ENCODE measurements around the gene TMEM244. TPM values are rescaled to one million over a fixed set of nuclear protein-coding genes. Genes with fewer than 3 reads are reported as not detected.

The TMEM244 gene
- total RNA-seq, 1 donor from 2014 or later = not detected

GRCh38 chr6:129790785-129791184, 70.3 kb downstream of the TMEM244 start:
- no peak for DNase-seq (ENCODE audit: low spot score in 2 of 2, unreplicated experiment in 2 of 2)
- H3K9me3 Mint-ChIP-seq = peaks cover 9% of the 10 kb centered on the region
- peaks cover 18% of the 10 kb centered on the region for H3K27me3 Mint-ChIP-seq (ENCODE audit: low read depth)
- no peak overlapping the region for H3K27ac Mint-ChIP-seq
- no peak overlapping the region for H3K4me3 Mint-ChIP-seq
- no peak for TF ChIP-seq CTCF (IDR thresholded peaks at IDR 0.05; ENCODE audit: unreplicated experiment)
- H3K36me3 Mint-ChIP-seq = no peaks in the 10 kb centered on the region
- H3K4me1 Mint-ChIP-seq = peaks cover 9% of the 10 kb centered on the region

GRCh38 chr6:129789974-129790373, 71.1 kb downstream of the TMEM244 start:
- no peak for TF ChIP-seq CTCF (IDR thresholded peaks at IDR 0.05; ENCODE audit: unreplicated experiment)
- peaks cover 9% of the 10 kb centered on the region for H3K9me3 Mint-ChIP-seq
- no peak overlapping the region for H3K27ac Mint-ChIP-seq
- DNase-seq (ENCODE audit: low spot score in 2 of 2, unreplicated experiment in 2 of 2) = no peak
- H3K4me1 Mint-ChIP-seq = peaks cover 17% of the 10 kb centered on the region
- H3K36me3 Mint-ChIP-seq = no peaks in the 10 kb centered on the region
- peaks cover 10% of the 10 kb centered on the region for H3K27me3 Mint-ChIP-seq (ENCODE audit: low read depth)
- H3K4me3 Mint-ChIP-seq = no peak overlapping the region

GRCh38 chr6:129787816-129788215, 73.3 kb downstream of the TMEM244 start:
- Mint-ChIP-seq H3K27ac (no peak overlapping the region), H3K4me3 (no peak overlapping the region), H3K27me3 (ENCODE audit: low read depth) (no peaks in the 10 kb centered on the region), H3K4me1 (peaks cover 18% of the 10 kb centered on the region), H3K36me3 (no peaks in the 10 kb centered on the region), H3K9me3 (peaks cover 14% of the 10 kb centered on the region)
- DNase-seq (ENCODE audit: low spot score in 2 of 2, unreplicated experiment in 2 of 2) = no peak
- no peak for TF ChIP-seq CTCF (IDR thresholded peaks at IDR 0.05; ENCODE audit: unreplicated experiment)

- Mint-ChIP-seq H3K27ac (no peak overlapping the region), H3K36me3 (no peaks in the 10 kb centered on the region), H3K27me3 (ENCODE audit: low read depth) (no peaks in the 10 kb centered on the region), H3K4me1 (peaks cover 15% of the 10 kb centered on the region), H3K4me3 (no peak overlapping the region), H3K9me3 (peaks cover 15% of the 10 kb centered on the region)
- TF ChIP-seq CTCF (IDR thresholded peaks at IDR 0.05; ENCODE audit: unreplicated experiment) = no peak
- no peak for DNase-seq (ENCODE audit: low spot score in 2 of 2, unreplicated experiment in 2 of 2)
These were observed 74.6 kb downstream of the TMEM244 start for GRCh38 chr6:129786548-129786947.

GRCh38 chr6:129785756-129786135, 75.4 kb downstream of the TMEM244 start:
- Mint-ChIP-seq H3K27ac (no peak overlapping the region), H3K4me3 (no peak overlapping the region), H3K36me3 (no peaks in the 10 kb centered on the region), H3K4me1 (peaks cover 15% of the 10 kb centered on the region), H3K9me3 (peaks cover 20% of the 10 kb centered on the region), H3K27me3 (ENCODE audit: low read depth) (no peaks in the 10 kb centered on the region)
- TF ChIP-seq CTCF (IDR thresholded peaks at IDR 0.05; ENCODE audit: unreplicated experiment) = no peak
- no peak for DNase-seq (ENCODE audit: low spot score in 2 of 2, unreplicated experiment in 2 of 2)

Measured in mesothelial cell of epicardium (in vitro differentiated cells).